HuH-7 (cell line): ENCODE data around the gene TFRC.
"Not testable (repeated sequence)": the region's sequence is repeated elsewhere in the genome, so short reads cannot be mapped to it uniquely, and the experiment has no call there.

Source experiments
- DNase-seq: peaks from one replicate; pipeline ENCODE4 v3.0.0; 2011; ENCODE audit warnings: low spot score

The TFRC gene

GRCh38 chr3:196004359-196005052 is 77.4 kb downstream of the TFRC start:
- not testable (repeated sequence) for DNase-seq

- DNase-seq: no peak
Measured at GRCh38 chr3:196003611-196004010, 78.3 kb downstream of the TFRC start.

GRCh38 chr3:196002721-196003120 is 79.2 kb downstream of the TFRC start:
- DNase-seq: not testable (repeated sequence)

GRCh38 chr3:196001240-196001639 is 80.7 kb downstream of the TFRC start:
- not testable (repeated sequence) for DNase-seq

- DNase-seq: not testable (repeated sequence)
Measured at GRCh38 chr3:196000360-196000950, 81.4 kb downstream of the TFRC start.

GRCh38 chr3:195999896-196000295 is 82.0 kb downstream of the TFRC start:
- DNase-seq: no peak
